Measurements from ENCODE around the gene PCNX1.
"Not testable (repeated sequence)": the region's sequence is repeated elsewhere in the genome, so short reads cannot be mapped to it uniquely, and the experiment has no call there.

Gene PCNX1

GRCh38 chr14:71011479-71011878 is 104.2 kb downstream of the PCNX1 start:
- Histone ChIP-seq H3K9ac (ENCODE audit: low read depth, low read length) (no peak overlapping the region), H3K36me3 (ENCODE audit: insufficient read depth, low read depth, low read length) (peaks cover 44% of the 10 kb centered on the region), H3K27ac (ENCODE audit: low read length) (no peak overlapping the region), H3K4me1 (ENCODE audit: insufficient read depth, low read length) (no peaks in the 10 kb centered on the region), H3K27me3 (ENCODE audit: insufficient read depth, low read length) (no peaks in the 10 kb centered on the region), H3K9me3 (ENCODE audit: insufficient read depth, low read depth, low read length) (no peaks in the 10 kb centered on the region), H3K4me3 (ENCODE audit: low read length) (no peak overlapping the region)

DNA sequence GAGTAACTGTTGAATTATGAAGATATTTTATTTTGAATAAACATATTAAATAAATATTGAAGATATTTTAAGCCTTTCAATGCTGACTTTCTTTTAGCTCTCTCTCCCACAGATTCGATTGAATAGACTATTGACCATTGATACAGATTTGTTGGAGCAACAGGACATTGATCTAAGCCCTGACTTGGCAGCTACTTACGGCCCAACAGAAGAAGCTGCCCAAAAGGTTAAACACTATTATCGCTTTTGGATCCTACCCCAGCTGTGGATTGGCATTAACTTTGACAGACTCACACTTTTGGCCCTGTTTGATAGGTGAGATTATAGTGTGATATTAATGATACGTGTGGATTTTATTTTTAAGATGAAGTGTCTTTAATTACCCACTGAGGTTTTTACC is 105.6 kb downstream of the PCNX1 start:
- H3K4me1 ChIP-seq (ENCODE audit: insufficient read depth, low read length): no peaks in the 10 kb centered on the region
- H3K27ac ChIP-seq (ENCODE audit: low read length): no peak overlapping the region
- H3K36me3 ChIP-seq (ENCODE audit: insufficient read depth, low read depth, low read length): peaks cover 52% of the 10 kb centered on the region
- no peaks in the 10 kb centered on the region for H3K9me3 ChIP-seq (ENCODE audit: insufficient read depth, low read depth, low read length)
- H3K4me3 ChIP-seq (ENCODE audit: low read length): no peak overlapping the region
- H3K9ac ChIP-seq (ENCODE audit: low read depth, low read length): no peak overlapping the region
- no peaks in the 10 kb centered on the region for H3K27me3 ChIP-seq (ENCODE audit: insufficient read depth, low read length)

- no peaks in the 10 kb centered on the region for H3K4me1 ChIP-seq (ENCODE audit: insufficient read depth, low read length)
These were observed 106.4 kb downstream of the PCNX1 start for GRCh38 chr14:71013551-71014192.

GRCh38 chr14:71019917-71020316 is 112.7 kb downstream of the PCNX1 start:
- H3K27me3 ChIP-seq (ENCODE audit: insufficient read depth, low read length); H3K9me3 ChIP-seq (ENCODE audit: insufficient read depth, low read depth, low read length); H3K27ac ChIP-seq (ENCODE audit: low read length); H3K9ac ChIP-seq (ENCODE audit: low read depth, low read length); H3K4me3 ChIP-seq (ENCODE audit: low read length); H3K4me1 ChIP-seq (ENCODE audit: insufficient read depth, low read length): not testable (repeated sequence)
- peaks cover 66% of the 10 kb centered on the region for H3K36me3 ChIP-seq (ENCODE audit: insufficient read depth, low read depth, low read length)

More at GRCh38 chr14:71013551-71014192, 106.4 kb downstream of the PCNX1 start:
- Histone ChIP-seq H3K36me3 (ENCODE audit: insufficient read depth, low read depth, low read length) (peaks cover 53% of the 10 kb centered on the region), H3K9me3 (ENCODE audit: insufficient read depth, low read depth, low read length) (no peaks in the 10 kb centered on the region), H3K9ac (ENCODE audit: low read depth, low read length) (no peak overlapping the region), H3K4me3 (ENCODE audit: low read length) (no peak overlapping the region), H3K27me3 (ENCODE audit: insufficient read depth, low read length) (no peaks in the 10 kb centered on the region), H3K27ac (ENCODE audit: low read length) (no peak overlapping the region)

GRCh38 chr14:71021347-71022011 is 114.2 kb downstream of the PCNX1 start:
- no peaks in the 10 kb centered on the region for H3K9me3 ChIP-seq (ENCODE audit: insufficient read depth, low read depth, low read length)
- no peaks in the 10 kb centered on the region for H3K27me3 ChIP-seq (ENCODE audit: insufficient read depth, low read length)
- H3K4me1 ChIP-seq (ENCODE audit: insufficient read depth, low read length): no peaks in the 10 kb centered on the region
- no peak overlapping the region for H3K27ac ChIP-seq (ENCODE audit: low read length)
- peaks cover 63% of the 10 kb centered on the region for H3K36me3 ChIP-seq (ENCODE audit: insufficient read depth, low read depth, low read length)
- no peak overlapping the region for H3K9ac ChIP-seq (ENCODE audit: low read depth, low read length)
- H3K4me3 ChIP-seq (ENCODE audit: low read length): no peak overlapping the region

DNA sequence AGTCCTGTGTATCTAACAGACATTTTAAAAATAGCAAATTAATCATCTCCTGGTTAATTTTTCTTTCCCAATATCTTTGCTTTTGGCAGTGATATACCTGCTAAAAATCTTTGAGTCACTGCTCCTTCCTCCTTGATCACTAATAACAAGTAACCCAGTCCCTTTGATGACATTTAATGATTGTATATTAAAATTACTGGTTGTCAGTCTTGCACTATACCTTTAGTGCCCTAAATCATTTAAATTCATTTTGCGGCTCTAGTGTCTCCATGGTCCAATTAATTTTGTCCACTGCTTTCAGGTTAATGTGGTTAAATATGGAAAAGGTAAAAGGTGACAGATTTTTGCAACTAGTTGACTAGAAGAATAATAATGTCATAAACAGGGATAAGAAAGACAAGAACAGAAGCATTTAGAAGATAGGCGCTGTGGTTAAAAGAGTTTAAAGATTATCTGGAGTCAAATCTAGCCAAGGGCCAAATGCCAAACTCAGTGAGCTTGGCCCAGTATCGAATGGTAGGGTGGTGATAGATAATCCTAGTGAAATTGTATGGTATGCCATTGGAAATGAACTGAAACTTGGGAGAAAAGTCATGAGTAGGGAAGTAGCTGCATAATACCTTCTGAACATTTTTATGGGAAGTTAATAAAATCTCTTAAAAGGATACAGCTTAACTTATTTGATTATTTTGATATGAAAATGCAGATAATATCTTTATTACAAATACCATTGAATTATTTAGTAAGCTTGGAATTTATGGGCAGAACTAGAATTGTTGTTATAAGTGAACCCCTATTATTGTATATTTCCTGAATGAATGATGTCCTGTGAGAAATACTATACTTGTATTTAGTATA is 115.0 kb downstream of the PCNX1 start:
- no peaks in the 10 kb centered on the region for H3K27me3 ChIP-seq (ENCODE audit: insufficient read depth, low read length)
- no peak overlapping the region for H3K4me3 ChIP-seq (ENCODE audit: low read length)
- H3K36me3 ChIP-seq (ENCODE audit: insufficient read depth, low read depth, low read length): peaks cover 66% of the 10 kb centered on the region
- no peak overlapping the region for H3K9ac ChIP-seq (ENCODE audit: low read depth, low read length)
- no peaks in the 10 kb centered on the region for H3K4me1 ChIP-seq (ENCODE audit: insufficient read depth, low read length)
- no peak overlapping the region for H3K27ac ChIP-seq (ENCODE audit: low read length)
- no peaks in the 10 kb centered on the region for H3K9me3 ChIP-seq (ENCODE audit: insufficient read depth, low read depth, low read length)

- Histone ChIP-seq H3K27ac (ENCODE audit: low read length) (no peak overlapping the region), H3K9ac (ENCODE audit: low read depth, low read length) (no peak overlapping the region), H3K4me3 (ENCODE audit: low read length) (no peak overlapping the region), H3K4me1 (ENCODE audit: insufficient read depth, low read length) (no peaks in the 10 kb centered on the region), H3K9me3 (ENCODE audit: insufficient read depth, low read depth, low read length) (no peaks in the 10 kb centered on the region), H3K27me3 (ENCODE audit: insufficient read depth, low read length) (no peaks in the 10 kb centered on the region), H3K36me3 (ENCODE audit: insufficient read depth, low read depth, low read length) (peaks cover 66% of the 10 kb centered on the region)
These were observed 115.7 kb downstream of the PCNX1 start for GRCh38 chr14:71022939-71023338.

DNA sequence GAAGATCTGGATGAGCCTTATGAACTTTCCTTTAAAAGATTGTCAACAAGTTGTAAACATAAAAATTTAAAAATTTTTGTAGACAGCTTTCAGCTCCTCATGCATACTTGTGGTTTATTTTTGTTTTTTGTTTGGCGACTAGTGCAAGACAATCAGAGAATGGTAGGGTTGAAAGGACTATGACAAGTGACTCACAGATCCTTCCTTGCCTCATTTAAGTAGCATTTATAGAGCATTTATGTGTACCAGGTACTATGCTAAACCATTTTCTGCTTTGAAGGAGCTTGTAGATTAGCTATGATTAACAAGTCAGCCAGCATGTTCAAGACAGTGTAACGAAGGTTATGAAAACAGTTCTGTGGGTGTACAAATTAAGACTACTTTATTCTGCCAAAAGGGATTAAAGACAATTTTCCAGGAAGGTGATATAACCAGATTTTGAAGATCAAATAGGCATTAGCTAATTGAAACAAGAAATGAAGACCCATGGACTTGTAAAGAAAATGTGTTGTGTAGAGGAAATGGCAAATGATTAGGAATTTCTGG is 122.0 kb downstream of the PCNX1 start:
- Histone ChIP-seq H3K36me3 (ENCODE audit: insufficient read depth, low read depth, low read length) (peaks cover 81% of the 10 kb centered on the region), H3K9ac (ENCODE audit: low read depth, low read length) (no peak overlapping the region), H3K4me3 (ENCODE audit: low read length) (no peak overlapping the region), H3K4me1 (ENCODE audit: insufficient read depth, low read length) (no peaks in the 10 kb centered on the region), H3K27me3 (ENCODE audit: insufficient read depth, low read length) (no peaks in the 10 kb centered on the region), H3K27ac (ENCODE audit: low read length) (no peak overlapping the region), H3K9me3 (ENCODE audit: insufficient read depth, low read depth, low read length) (no peaks in the 10 kb centered on the region)

DNA sequence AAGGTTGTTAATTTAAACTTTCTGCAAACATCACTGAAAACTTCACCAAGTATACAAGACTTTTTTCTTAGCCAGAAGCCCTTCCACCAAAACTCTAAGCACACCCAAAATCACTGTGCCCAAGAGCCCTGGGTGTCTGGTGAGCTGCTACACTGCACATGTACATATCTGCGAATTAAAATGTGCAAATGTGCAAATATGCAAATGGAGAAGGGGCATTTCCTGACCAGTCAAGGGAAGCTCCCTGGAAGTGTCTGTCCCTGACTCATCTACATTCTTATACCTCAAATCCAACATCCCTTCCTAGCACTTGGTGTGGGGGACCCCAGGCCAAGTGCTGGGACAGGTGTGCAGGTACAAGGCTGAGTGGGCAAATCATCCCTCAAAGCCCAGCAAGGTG is 123.7 kb downstream of the PCNX1 start:
- Histone ChIP-seq H3K9me3 (ENCODE audit: insufficient read depth, low read depth, low read length) (no peaks in the 10 kb centered on the region), H3K36me3 (ENCODE audit: insufficient read depth, low read depth, low read length) (peaks cover 82% of the 10 kb centered on the region), H3K9ac (ENCODE audit: low read depth, low read length) (no peak overlapping the region), H3K4me3 (ENCODE audit: low read length) (no peak overlapping the region), H3K4me1 (ENCODE audit: insufficient read depth, low read length) (no peaks in the 10 kb centered on the region), H3K27ac (ENCODE audit: low read length) (no peak overlapping the region), H3K27me3 (ENCODE audit: insufficient read depth, low read length) (no peaks in the 10 kb centered on the region)

DNA sequence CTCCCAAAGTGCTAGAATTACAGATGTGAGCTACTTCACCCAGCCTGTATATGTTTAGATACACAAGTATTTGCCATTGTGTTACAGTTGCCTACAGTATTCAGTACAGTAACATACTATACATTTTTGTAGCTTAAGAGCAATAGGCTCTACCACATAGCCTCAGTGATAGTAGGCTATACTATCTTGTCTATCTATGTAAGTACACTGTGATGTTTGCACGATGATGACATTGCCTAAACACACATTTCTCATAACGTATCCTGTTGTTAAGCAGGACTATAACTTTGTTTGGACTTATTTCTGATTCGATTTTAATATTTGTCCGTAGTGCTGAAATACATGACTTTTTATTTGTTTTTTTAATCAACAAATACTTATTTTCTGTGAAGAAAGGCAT is 129.2 kb downstream of the PCNX1 start:
- peaks cover 74% of the 10 kb centered on the region for H3K36me3 ChIP-seq (ENCODE audit: insufficient read depth, low read depth, low read length)
- H3K4me1 ChIP-seq (ENCODE audit: insufficient read depth, low read length): no peaks in the 10 kb centered on the region
- no peak overlapping the region for H3K9ac ChIP-seq (ENCODE audit: low read depth, low read length)
- H3K27me3 ChIP-seq (ENCODE audit: insufficient read depth, low read length): no peaks in the 10 kb centered on the region
- no peaks in the 10 kb centered on the region; the same call in 1 of the 2 replicates for H3K9me3 ChIP-seq (ENCODE audit: insufficient read depth, low read depth, low read length)
- H3K27ac ChIP-seq (ENCODE audit: low read length): no peak overlapping the region
- no peak overlapping the region for H3K4me3 ChIP-seq (ENCODE audit: low read length)

DNA sequence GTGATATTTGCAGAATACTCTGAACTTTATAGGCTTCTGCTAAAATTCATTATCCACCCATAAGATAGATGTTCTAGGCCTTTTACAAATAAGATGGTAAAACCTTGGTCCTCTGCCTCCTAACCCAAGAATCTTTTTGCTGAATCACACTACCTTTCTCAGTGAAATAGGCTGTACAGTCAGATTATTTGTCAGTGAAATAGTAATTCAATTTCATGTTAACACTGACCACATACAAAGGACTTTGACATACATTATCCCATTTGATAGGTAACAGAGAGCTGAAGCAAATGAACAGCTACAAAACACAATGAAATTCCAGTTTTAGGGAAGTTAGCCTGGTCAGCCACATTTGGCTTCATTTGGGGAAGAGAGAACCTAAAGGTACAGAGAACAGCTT is 141.1 kb downstream of the PCNX1 start:
- Histone ChIP-seq H3K9me3 (ENCODE audit: insufficient read depth, low read depth, low read length) (no peaks in the 10 kb centered on the region), H3K27me3 (ENCODE audit: insufficient read depth, low read length) (no peaks in the 10 kb centered on the region), H3K27ac (ENCODE audit: low read length) (no peak overlapping the region), H3K4me1 (ENCODE audit: insufficient read depth, low read length) (no peaks in the 10 kb centered on the region), H3K4me3 (ENCODE audit: low read length) (no peak overlapping the region), H3K36me3 (ENCODE audit: insufficient read depth, low read depth, low read length) (peaks cover 73% of the 10 kb centered on the region), H3K9ac (ENCODE audit: low read depth, low read length) (no peak overlapping the region)

Measured in iPS-20b (cell line).